IMR-90 (cell line): ENCODE measurements around the gene MICB. TPM values are rescaled to one million over a fixed set of nuclear protein-coding genes. Genes with fewer than 3 reads are reported as not detected.

Experiments
- ATAC-seq: fragments of 200-7000 bp; cut with Tn5 transposase; 2 replicates; pipeline ENCODE4 v1.9.1; 2020; ENCODE audit warnings: low read depth, mild to moderate bottlenecking, moderate library complexity
- BruUV-seq: library from RNA; stranded (reverse); fragments of 400-500 nt; replicated peaks from 2 replicates; lab custom pipeline; 2021; lab: Mats Ljungman, UMichigan
- CTCF ChIA-PET: fragments of 300-600 bp; formaldehyde crosslinking; extraction: SDS; loops from one replicate; lab custom pipeline; 2021; ENCODE audit warnings: antibody characterized with exemption; lab: Yijun Ruan, JAX
- POLR2A ChIA-PET: fragments of 300-600 bp; sonication (Branson Sonifier 250); formaldehyde crosslinking; loops from one replicate; lab custom pipeline; 2022; ENCODE audit warnings: antibody characterized with exemption; ENCODE audit not compliant: unreplicated experiment; lab: Charles Lee
- DNase-seq: peaks from one replicate; pipeline ENCODE4 v3.0.0; 2013
- H2AFZ ChIP-seq: replicated peaks from 2 replicates; pipeline ENCODE3; 2013; ENCODE audit warnings: low read length, mild to moderate bottlenecking; ENCODE audit not compliant: poor library complexity
- H2AK5ac ChIP-seq: 2 replicates; pipeline ENCODE4 v1.6.1; 2013; ENCODE audit warnings: low read depth, low read length, inconsistent platforms
- H2AK9ac ChIP-seq: replicated peaks from 2 replicates; pipeline ENCODE3; 2013; ENCODE audit warnings: mild to moderate bottlenecking, low read depth, low read length, moderate library complexity; ENCODE audit not compliant: poor library complexity
- H2BK120ac ChIP-seq: 2 replicates; pipeline ENCODE4 v1.6.1; 2013; ENCODE audit warnings: low read depth, low read length, inconsistent platforms
- H2BK15ac ChIP-seq: 3 replicates; pipeline ENCODE4 v1.6.1; 2013; ENCODE audit warnings: low read depth, low read length, inconsistent platforms
- H2BK20ac ChIP-seq: 2 replicates; pipeline ENCODE4 v1.6.1; 2013; ENCODE audit warnings: low read depth, mild to moderate bottlenecking, inconsistent platforms, low read length, moderate library complexity
- H2BK5ac ChIP-seq: 2 replicates; pipeline ENCODE4 v1.6.1; 2013; ENCODE audit warnings: mild to moderate bottlenecking, low read depth, low read length, inconsistent platforms; ENCODE audit not compliant: poor library complexity, severe bottlenecking
- H3K14ac ChIP-seq: replicated peaks from 2 replicates; pipeline ENCODE4 v1.6.1; 2013; ENCODE audit warnings: low read depth, low read length, inconsistent platforms
- H3K18ac ChIP-seq: 2 replicates; pipeline ENCODE4 v1.6.1; 2013; ENCODE audit warnings: low read depth, low read length, control low read depth
- H3K23ac ChIP-seq: 2 replicates; pipeline ENCODE4 v1.6.1; 2013; ENCODE audit warnings: low read depth, low read length, inconsistent platforms
- H3K27ac ChIP-seq: 2 replicates; pipeline ENCODE4 v1.5.1; 2013; ENCODE audit warnings: mild to moderate bottlenecking, control low read depth, low read length; ENCODE audit not compliant: insufficient read depth
- H3K27me3 ChIP-seq: 2 replicates; pipeline ENCODE4 v1.6.1; 2013; ENCODE audit warnings: low read length; ENCODE audit not compliant: control insufficient read depth, insufficient read depth
- H3K36me3 ChIP-seq: 2 replicates; pipeline ENCODE4 v1.6.1; 2013; ENCODE audit warnings: low read length, mixed read lengths; ENCODE audit not compliant: control insufficient read depth, insufficient read depth
- H3K4ac ChIP-seq: 2 replicates; pipeline ENCODE4 v1.6.1; 2013; ENCODE audit warnings: low read depth, low read length, inconsistent platforms
- H3K4me1 ChIP-seq: 2 replicates; pipeline ENCODE4 v1.6.1; 2013; ENCODE audit warnings: low read length, mixed read lengths; ENCODE audit not compliant: control insufficient read depth, insufficient read depth
- H3K4me2 ChIP-seq: 2 replicates; pipeline ENCODE4 v1.6.1; 2013; ENCODE audit warnings: low read depth, mild to moderate bottlenecking, control low read depth, low read length, moderate library complexity
- H3K4me3 ChIP-seq: 2 replicates; pipeline ENCODE4 v1.5.1; 2013; ENCODE audit warnings: low read depth, mild to moderate bottlenecking, control low read depth, low read length, moderate library complexity; ENCODE audit not compliant: insufficient read depth
- H3K56ac ChIP-seq: 2 replicates; pipeline ENCODE4 v1.6.1; 2013; ENCODE audit warnings: low read length, inconsistent platforms; ENCODE audit not compliant: insufficient read depth; ENCODE audit errors: extremely low read depth
- H3K79me1 ChIP-seq, 2 experiments: 2 replicates each; pipeline ENCODE4 v1.6.1; 2013; ENCODE audit warnings: low read length in 2 of 2, inconsistent platforms in 1 of 2, low read depth in 1 of 2
- H3K9ac ChIP-seq: 2 replicates; pipeline ENCODE4 v1.6.1; 2013; ENCODE audit warnings: low read depth, low read length, control low read depth
- H3K9me1 ChIP-seq: 2 replicates; pipeline ENCODE4 v1.6.1; 2013; ENCODE audit warnings: low read length, inconsistent platforms; ENCODE audit not compliant: insufficient read depth
- H3K9me3 ChIP-seq: 2 replicates; pipeline ENCODE4 v1.6.1; 2013; ENCODE audit warnings: low read length; ENCODE audit not compliant: control insufficient read depth, insufficient read depth
- H4K20me1 ChIP-seq: 2 replicates; pipeline ENCODE4 v1.6.1; 2013; ENCODE audit warnings: low read length, inconsistent platforms; ENCODE audit not compliant: insufficient read depth
- H4K5ac ChIP-seq: 2 replicates; pipeline ENCODE4 v1.6.1; 2013; ENCODE audit warnings: mild to moderate bottlenecking, low read depth, low read length, control low read depth
- H4K8ac ChIP-seq, 2 experiments: 2 replicates each; pipeline ENCODE4 v1.6.1; 2013; ENCODE audit warnings: low read depth in 2 of 2, low read length in 2 of 2, control low read depth in 1 of 2, inconsistent platforms in 1 of 2
- H4K91ac ChIP-seq: 2 replicates; pipeline ENCODE4 v1.6.1; 2013; ENCODE audit warnings: low read depth, low read length, inconsistent platforms; ENCODE audit not compliant: insufficient read depth
- BHLHE40 ChIP-seq: fragments of 150-350 bp; IDR thresholded peaks from 2 replicates; pipeline ENCODE4 v1.6.1; 2016; ENCODE audit warnings: mild to moderate bottlenecking, low read depth, low read length
- CEBPB ChIP-seq: IDR thresholded peaks from 2 replicates; pipeline ENCODE4 v1.6.1; 2012; ENCODE audit warnings: low read depth, low read length, improper control_type of control experiment
- CTCF ChIP-seq: conservative IDR thresholded peaks from 2 replicates; pipeline ENCODE4 v1.5.1; 2012; ENCODE audit warnings: mild to moderate bottlenecking, low read depth, low read length, improper control_type of control experiment
- ELK1 ChIP-seq: fragments of 150-350 bp; IDR thresholded peaks from 2 replicates; pipeline ENCODE4 v1.6.1; 2016; ENCODE audit warnings: low read depth, mild to moderate bottlenecking, low read length, moderate library complexity, borderline replicate concordance
- FOS ChIP-seq: fragments of 150-350 bp; IDR thresholded peaks from 2 replicates; pipeline ENCODE4 v1.6.1; 2016; ENCODE audit warnings: low read depth, low read length
- MAFK ChIP-seq: IDR thresholded peaks from 2 replicates; pipeline ENCODE4 v1.6.1; 2012; ENCODE audit warnings: low read depth, low read length, improper control_type of control experiment
- MAZ ChIP-seq: IDR thresholded peaks from 2 replicates; pipeline ENCODE4 v1.6.1; 2012; ENCODE audit warnings: low read depth, mild to moderate bottlenecking, low read length, improper control_type of control experiment, moderate library complexity, borderline replicate concordance
- MXI1 ChIP-seq: IDR thresholded peaks from 2 replicates; pipeline ENCODE4 v1.6.1; 2012; ENCODE audit warnings: low read depth, mild to moderate bottlenecking, low read length, moderate library complexity, borderline replicate concordance
- NFE2L2 ChIP-seq: fragments of 150-350 bp; IDR thresholded peaks from 2 replicates; pipeline ENCODE4 v1.6.1; 2016; ENCODE audit warnings: low read depth, mild to moderate bottlenecking, low read length
- POLR2A ChIP-seq: IDR thresholded peaks from 2 replicates; pipeline ENCODE4 v1.6.1; 2012; ENCODE audit warnings: mild to moderate bottlenecking, low read depth, low read length
- RAD21 ChIP-seq: IDR thresholded peaks from 2 replicates; pipeline ENCODE4 v1.6.1; 2012; ENCODE audit warnings: low read length, improper control_type of control experiment
- RCOR1 ChIP-seq: IDR thresholded peaks from 2 replicates; pipeline ENCODE4 v1.6.1; 2012; ENCODE audit warnings: mild to moderate bottlenecking, low read length, improper control_type of control experiment; ENCODE audit not compliant: insufficient replicate concordance
- RFX5 ChIP-seq: IDR thresholded peaks from 2 replicates; pipeline ENCODE4 v1.8.0; 2012; ENCODE audit warnings: low read depth, mild to moderate bottlenecking, low read length, moderate library complexity
- SMC3 ChIP-seq: fragments of 150-350 bp; IDR thresholded peaks from 2 replicates; pipeline ENCODE4 v1.6.1; 2016; ENCODE audit warnings: low read depth, mild to moderate bottlenecking, antibody characterized with exemption, low read length, moderate library complexity
- USF2 ChIP-seq: fragments of 150-350 bp; IDR thresholded peaks from 2 replicates; pipeline ENCODE4 v1.6.1; 2017; ENCODE audit warnings: mild to moderate bottlenecking, antibody characterized with exemption, low read length, low read depth
- WGBS, 2 experiments: methylation state at CpG; one replicate each; pipeline versions ENCODE4 v1.1.5 to v1.1.7; 2013; ENCODE audit warnings: missing lambda C conversion rate in 2 of 2; ENCODE audit not compliant: insufficient read length in 1 of 2; ENCODE audit errors: extremely low coverage in 2 of 2; 5-methylcytosine and 5-hydroxymethylcytosine counted together
- dilution Hi-C: fragments of 300-500 bp; cut with HindIII; formaldehyde crosslinking; loops from one replicate; pipeline ENCODE4 v1.14.3; 2018; ENCODE audit warnings: low sequenced_read_pairs; ENCODE audit not compliant: unreplicated experiment
- in situ Hi-C: fragments of 300-500 bp; cut with MboI; formaldehyde crosslinking; loops from 3 replicates; pipeline ENCODE4 v1.14.3; 2019; ENCODE audit warnings: low sequenced_read_pairs, inconsistent platforms, mixed read lengths
- intact Hi-C: fragments of 100-400 bp; cut with micrococcal nuclease; formaldehyde crosslinking; loops from 2 replicates; pipeline ENCODE4 v1.10.0; 2022
- polyA plus RNA-seq, 3 experiments: library from polyadenylated mRNA; depleted of rRNA; stranded (reverse); fragments of >200 nt; gene quantifications; 2 replicates each; pipeline ENCODE4 v1.2.3, GENCODE V29; 2012; ENCODE audit warnings: low replicate concordance in 1 of 3
- total RNA-seq: library from RNA; depleted of rRNA; stranded (reverse); fragments of >200 nt; gene quantifications from 2 replicates; pipeline ENCODE4 v1.2.3, GENCODE V29; 2012

MICB gene
- total and polyA plus RNA-seq, 2 of the 4 experiments (the other 2 are of a cell fraction) = 9.6 to 11.1 TPM

- ChIA-PET CTCF (no interaction called here), POLR2A (no interaction called here)
- no peaks in the 10 kb centered on the region for H3K9me3 ChIP-seq
- H3K4me1 ChIP-seq = no peaks in the 10 kb centered on the region
- H3K18ac ChIP-seq = no peak overlapping the region
- no peaks in the 10 kb centered on the region for H4K20me1 ChIP-seq
- no peak overlapping the region for H2BK120ac ChIP-seq
- no peak overlapping the region for H2AK5ac ChIP-seq
- no peak overlapping the region for H4K5ac ChIP-seq
- H2AK9ac ChIP-seq = no peak overlapping the region
- in situ Hi-C loops = no loop called here
- no peak overlapping the region for H3K56ac ChIP-seq
- intact Hi-C loops = no loop called here
- H3K27ac ChIP-seq = no peak overlapping the region
- no peaks in the 10 kb centered on the region for H3K79me1 ChIP-seq
- no peak overlapping the region for H3K14ac ChIP-seq
- no peaks in the 10 kb centered on the region for H3K9me1 ChIP-seq
- H4K91ac ChIP-seq = no peak overlapping the region
- no peak overlapping the region for H3K4me3 ChIP-seq
- no peak overlapping the region for H4K8ac ChIP-seq
- DNase-seq = peak; percentile 55
- H3K4ac ChIP-seq = no peak overlapping the region
- ATAC-seq = peak; percentile 72
- 63% methylated on average over 2 of the region's 11 CpGs; no CpG with 5 or more reads in 1 of the 2 experiments for WGBS, 2 experiments
- dilution Hi-C loops = no loop called here
- no peak overlapping the region for H2BK20ac ChIP-seq
- peak overlapping the region; percentile 75 for H2AFZ ChIP-seq
- H3K36me3 ChIP-seq = no peaks in the 10 kb centered on the region
- no peak overlapping the region for H3K9ac ChIP-seq
- no peak overlapping the region for H3K4me2 ChIP-seq
- H2BK15ac ChIP-seq = no peak overlapping the region
- no peak overlapping the region for H3K23ac ChIP-seq
- BruUV-seq = no TSS peak
- H2BK5ac ChIP-seq = no peak overlapping the region
- peaks cover 32% of the 10 kb centered on the region for H3K27me3 ChIP-seq
- TF ChIP-seq POLR2A = no peak
- no peak for TF ChIP-seq NFE2L2
- no peak for TF ChIP-seq FOS
- TF ChIP-seq RAD21 = no peak
- TF ChIP-seq USF2 = no peak
- TF ChIP-seq RCOR1 = no peak
- TF ChIP-seq MAZ = no peak
- no peak for TF ChIP-seq RFX5
- TF ChIP-seq MAFK = no peak
- no peak for TF ChIP-seq CEBPB
- no peak for TF ChIP-seq BHLHE40
- TF ChIP-seq ELK1 = no peak
- TF ChIP-seq SMC3 = no peak
- TF ChIP-seq CTCF = no peak
- no peak for TF ChIP-seq MXI1
Observed at GRCh38 chr6:31462026-31462963, 35.6 kb upstream of the MICB start.
